Measurements from ENCODE around the gene ATP11B. TPM values are rescaled to one million over a fixed set of nuclear protein-coding genes. Genes with fewer than 3 reads are reported as not detected.
"Not testable (repeated sequence)": the region's sequence is repeated elsewhere in the genome, so short reads cannot be mapped to it uniquely, and the experiment has no call there.

ATP11B gene
- total RNA-seq, 1 donor from 2014 or later: 40.6 TPM

DNA sequence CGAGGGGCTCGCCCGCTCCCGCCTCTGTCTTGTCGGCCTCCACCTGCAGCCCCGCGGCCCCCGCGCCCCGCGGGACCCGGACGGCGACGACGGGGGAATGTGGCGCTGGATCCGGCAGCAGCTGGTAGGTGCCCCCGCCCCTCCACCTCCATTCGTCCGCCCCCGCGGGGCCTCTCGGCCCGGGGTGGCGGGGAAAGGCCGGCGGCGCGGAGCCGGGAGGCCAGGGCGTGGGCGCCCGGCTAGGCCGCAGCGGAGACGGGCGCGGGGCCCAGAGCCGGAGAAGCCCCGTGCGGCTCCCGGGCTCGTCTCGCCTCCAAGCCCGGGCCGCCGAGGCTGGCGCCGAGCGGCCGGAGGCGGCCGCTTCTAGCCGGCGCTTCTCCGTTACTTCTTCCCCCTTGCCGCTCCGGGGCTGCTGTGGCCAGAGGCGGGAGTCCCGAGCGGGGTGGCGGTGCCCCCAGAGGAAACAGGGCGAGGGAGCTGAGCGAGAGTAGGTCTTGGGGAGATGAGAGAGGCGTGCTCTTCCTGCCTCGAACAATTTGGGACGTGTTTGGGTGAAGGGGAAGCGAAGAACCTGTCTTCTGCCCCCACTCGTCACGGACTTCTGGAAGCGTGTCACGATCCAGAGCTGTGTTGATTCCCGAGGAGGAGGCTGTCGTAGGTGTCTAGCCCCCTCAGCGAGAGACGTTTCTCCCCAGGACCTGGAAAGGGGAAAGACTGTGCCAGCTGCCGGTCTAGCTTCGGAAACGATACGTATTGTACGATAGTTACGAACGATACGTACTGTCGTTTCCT, 555 bp downstream of the ATP11B start:
- intact Hi-C loops (cut with DNase I): loop anchor here (5.0 kb wide), 1 partner anchor 82 kb away; no protein-coding TSS in a partner anchor

GRCh38 chr3:182794455-182795388, 1.4 kb downstream of the ATP11B start:
- no peak for DNase-seq (ENCODE audit: low spot score)
- intact Hi-C loops (cut with DNase I): loop anchor here (5.0 kb wide), 1 partner anchor 82 kb away; no protein-coding TSS in a partner anchor

More for the DNA sequence above, 555 bp downstream of the ATP11B start:
- peak; percentile 79 for DNase-seq (ENCODE audit: low spot score)

DNA sequence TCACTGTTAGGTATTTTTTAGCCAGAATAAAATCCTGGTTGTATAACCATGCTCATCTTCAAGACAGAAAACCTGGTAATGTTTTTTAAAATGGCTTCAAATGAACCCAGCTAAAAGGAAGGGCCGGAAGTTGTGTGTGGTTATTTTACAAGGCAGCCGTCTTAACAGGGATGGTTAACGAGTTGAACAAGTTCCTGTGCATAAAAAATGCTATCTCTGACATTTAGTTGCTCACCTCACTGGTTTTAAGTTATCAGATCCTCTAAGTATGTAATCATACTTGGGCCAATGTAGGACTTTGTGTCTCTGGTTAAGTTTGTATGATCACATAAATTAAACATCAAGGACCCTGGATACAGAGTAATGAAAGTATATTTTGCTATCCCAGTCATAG, 2.1 kb downstream of the ATP11B start:
- no peak for DNase-seq (ENCODE audit: low spot score)
- intact Hi-C loops (cut with DNase I): no loop called here

GRCh38 chr3:182796310-182796709, 3.0 kb downstream of the ATP11B start:
- DNase-seq (ENCODE audit: low spot score): no peak
- intact Hi-C loops (cut with DNase I): no loop called here

- intact Hi-C loops (cut with DNase I): no loop called here
- no peak for DNase-seq (ENCODE audit: low spot score)
Observed at GRCh38 chr3:182797876-182798275, 4.6 kb downstream of the ATP11B start.

GRCh38 chr3:182799143-182799542, 5.8 kb downstream of the ATP11B start:
- DNase-seq (ENCODE audit: low spot score); intact Hi-C loops (cut with DNase I): not testable (repeated sequence)

GRCh38 chr3:182800508-182800907, 7.2 kb downstream of the ATP11B start:
- intact Hi-C loops (cut with DNase I): no loop called here
- no peak for DNase-seq (ENCODE audit: low spot score)

- intact Hi-C loops (cut with DNase I): no loop called here
- DNase-seq (ENCODE audit: low spot score): no peak
Observed at GRCh38 chr3:182802413-182803390, 9.4 kb downstream of the ATP11B start.

GRCh38 chr3:182803596-182803995, 10.3 kb downstream of the ATP11B start:
- intact Hi-C loops (cut with DNase I): no loop called here
- DNase-seq (ENCODE audit: low spot score): no peak

DNA sequence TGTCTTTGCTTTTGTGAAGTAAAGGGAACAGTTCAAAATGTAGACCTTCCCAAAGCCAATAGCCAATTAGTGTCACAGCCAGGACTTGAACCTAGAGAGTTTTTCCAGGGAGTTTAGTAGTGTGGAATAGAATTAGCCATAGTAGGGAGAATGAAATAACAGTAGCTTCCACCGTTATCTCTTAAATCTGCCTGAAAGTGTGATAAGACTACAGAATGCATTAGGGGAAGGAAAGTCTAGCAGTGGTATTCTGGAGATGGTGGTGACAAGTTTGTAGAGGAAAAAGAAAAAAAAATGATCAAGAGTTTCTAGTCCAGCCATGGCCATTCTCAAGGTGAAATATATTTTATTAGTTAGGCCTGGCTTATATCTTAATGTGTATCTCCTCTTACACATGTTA, 13.8 kb downstream of the ATP11B start:
- DNase-seq (ENCODE audit: low spot score): no peak
- intact Hi-C loops (cut with DNase I): no loop called here

- no peak for DNase-seq (ENCODE audit: low spot score)
- intact Hi-C loops (cut with DNase I): no loop called here
Observed at GRCh38 chr3:182808041-182808770, 14.9 kb downstream of the ATP11B start.

DNA sequence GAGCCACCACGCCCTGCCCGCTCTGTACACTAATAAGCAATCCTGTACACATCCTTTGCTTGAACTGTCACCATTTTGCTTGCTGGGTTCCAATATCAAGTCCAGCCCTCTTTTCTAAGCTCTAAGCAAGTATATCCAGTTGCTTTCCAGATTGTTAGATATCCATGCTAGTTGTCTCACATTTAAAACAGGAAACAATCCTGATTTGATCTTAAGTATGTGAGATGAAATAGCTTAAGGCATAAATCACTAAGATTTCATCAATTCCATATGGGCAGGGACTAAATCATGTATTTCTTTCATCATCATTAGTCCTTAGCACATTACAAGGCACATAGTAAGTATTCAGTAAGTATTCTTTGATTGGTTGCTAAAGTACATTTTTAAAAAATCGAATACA, 16.2 kb downstream of the ATP11B start:
- intact Hi-C loops (cut with DNase I): no loop called here
- DNase-seq (ENCODE audit: low spot score): no peak

GRCh38 chr3:182810574-182811268, 17.4 kb downstream of the ATP11B start:
- intact Hi-C loops (cut with DNase I): no loop called here
- no peak for DNase-seq (ENCODE audit: low spot score)

- intact Hi-C loops (cut with DNase I): no loop called here
- no peak for DNase-seq (ENCODE audit: low spot score)
Observed at GRCh38 chr3:182811269-182811596, 17.9 kb downstream of the ATP11B start.

GRCh38 chr3:182812123-182812522, 18.8 kb downstream of the ATP11B start:
- no peak for DNase-seq (ENCODE audit: low spot score)
- intact Hi-C loops (cut with DNase I): no loop called here

DNA sequence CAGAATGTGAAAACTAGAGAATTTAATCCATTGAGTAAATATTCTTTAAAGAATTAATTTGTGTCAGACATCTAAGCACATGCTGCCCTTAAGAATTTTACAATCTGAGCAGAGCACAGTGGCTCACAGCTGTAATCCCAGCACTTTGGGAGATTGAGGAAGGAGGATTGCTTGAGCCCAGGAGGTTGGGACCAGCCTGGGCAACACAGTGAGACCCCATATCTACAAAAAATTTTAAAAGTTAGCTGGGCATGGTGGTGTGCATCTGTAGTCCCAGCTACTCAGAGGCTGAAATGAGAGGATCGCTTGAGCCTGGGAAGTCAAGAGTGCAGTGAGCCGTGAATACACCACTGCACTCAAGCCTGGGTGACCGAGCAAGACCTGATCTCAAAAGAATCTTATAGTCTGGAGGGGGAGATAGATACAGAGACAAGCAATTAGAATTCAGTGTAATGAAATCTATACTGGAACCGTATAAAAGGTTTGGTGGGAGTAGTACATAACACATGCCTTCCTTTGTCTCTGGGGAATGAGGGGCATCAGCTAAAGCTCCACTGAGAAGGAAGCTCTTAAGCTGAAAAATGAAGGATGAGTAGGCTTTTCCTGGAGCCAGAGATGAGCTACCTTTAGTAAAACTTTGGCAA, 21.2 kb downstream of the ATP11B start:
- intact Hi-C loops (cut with DNase I): no loop called here
- no peak for DNase-seq (ENCODE audit: low spot score)

- intact Hi-C loops (cut with DNase I): no loop called here
Observed at GRCh38 chr3:182816181-182816580, 22.9 kb downstream of the ATP11B start.

More at GRCh38 chr3:182816181-182816580, 22.9 kb downstream of the ATP11B start:
- no peak for DNase-seq (ENCODE audit: low spot score)

Measured in cardiac septum (tissue), 1 donor.